HL-60 (cell line): Measurements from ENCODE around the gene CREB3L4.

Experiments
- GABPA ChIP-seq: IDR thresholded peaks from 2 replicates; pipeline ENCODE4 v1.6.1; 2012; ENCODE audit warnings: low read depth
- REST ChIP-seq: IDR thresholded peaks from 2 replicates; pipeline ENCODE4 v1.6.1; 2012; ENCODE audit warnings: low read depth; ENCODE audit not compliant: insufficient replicate concordance
- TF ChIP-seq, protein P1 (sequence below): IDR thresholded peaks from one replicate; pipeline ENCODE4 v1.5.1; 2011; ENCODE audit warnings: low read length, control low read depth, inconsistent platforms; ENCODE audit not compliant: insufficient read depth

GRCh38 chr1:153958961-153959260 is 8.8 kb upstream of the CREB3L4 start:
- TF ChIP-seq GABPA: no peak
- TF ChIP-seq, protein P1, sequence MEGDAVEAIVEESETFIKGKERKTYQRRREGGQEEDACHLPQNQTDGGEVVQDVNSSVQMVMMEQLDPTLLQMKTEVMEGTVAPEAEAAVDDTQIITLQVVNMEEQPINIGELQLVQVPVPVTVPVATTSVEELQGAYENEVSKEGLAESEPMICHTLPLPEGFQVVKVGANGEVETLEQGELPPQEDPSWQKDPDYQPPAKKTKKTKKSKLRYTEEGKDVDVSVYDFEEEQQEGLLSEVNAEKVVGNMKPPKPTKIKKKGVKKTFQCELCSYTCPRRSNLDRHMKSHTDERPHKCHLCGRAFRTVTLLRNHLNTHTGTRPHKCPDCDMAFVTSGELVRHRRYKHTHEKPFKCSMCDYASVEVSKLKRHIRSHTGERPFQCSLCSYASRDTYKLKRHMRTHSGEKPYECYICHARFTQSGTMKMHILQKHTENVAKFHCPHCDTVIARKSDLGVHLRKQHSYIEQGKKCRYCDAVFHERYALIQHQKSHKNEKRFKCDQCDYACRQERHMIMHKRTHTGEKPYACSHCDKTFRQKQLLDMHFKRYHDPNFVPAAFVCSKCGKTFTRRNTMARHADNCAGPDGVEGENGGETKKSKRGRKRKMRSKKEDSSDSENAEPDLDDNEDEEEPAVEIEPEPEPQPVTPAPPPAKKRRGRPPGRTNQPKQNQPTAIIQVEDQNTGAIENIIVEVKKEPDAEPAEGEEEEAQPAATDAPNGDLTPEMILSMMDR: no peak
- TF ChIP-seq REST: no peak
